ENCODE measurements around the gene SLAMF1.

GRCh38 chr1:160653620-160654016 lies 6.8 kb upstream of the SLAMF1 start:
- TF ChIP-seq RAD21 (IDR thresholded peaks at IDR 0.05) (no peak), ZBTB33 (IDR thresholded peaks at IDR 0.05) (no peak), CTCF (IDR thresholded peaks at IDR 0.05; ENCODE audit: low read depth, low read length, missing input control) (no peak), FOXA2 (IDR thresholded peaks at IDR 0.05) (no peak)
